ENCODE results near the gene DLG2. TPM values are rescaled to one million over a fixed set of nuclear protein-coding genes. Genes with fewer than 3 reads are reported as not detected.

The DLG2 gene
- total and polyA plus RNA-seq, 11 donors: 2.4 to 13.9 (median 7.1) TPM

DNA sequence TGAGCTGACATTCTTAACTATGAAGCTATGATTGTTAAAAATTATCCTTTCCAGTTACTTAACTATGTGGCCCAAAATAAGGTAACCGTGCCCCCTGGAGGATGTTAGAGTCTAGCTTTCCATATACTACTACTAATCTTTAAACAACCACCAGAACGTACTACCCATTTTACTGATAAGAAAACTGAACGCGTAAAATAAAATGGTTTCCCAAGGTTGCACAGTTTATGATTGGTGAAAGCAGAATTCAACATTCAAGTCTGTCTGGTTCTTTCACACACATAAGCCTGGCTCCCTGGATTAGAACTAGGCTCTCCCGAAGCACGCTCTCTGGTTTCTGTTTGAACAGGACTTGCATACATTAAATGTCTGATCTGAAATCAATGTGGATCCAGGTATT lies 1903.1 kb downstream of the DLG2 start:
- Histone ChIP-seq H3K27ac (peak overlapping the region in 3 of 12 donors; percentile 10 to 27 (median 22)), H3K36me3 (no peaks in the 10 kb centered on the region), H3K4me3 (peak overlapping the region in 9 of 12 donors; percentile 35 to 58 (median 47)), H3K9me3 (no peaks in the 10 kb centered on the region), H3K4me1 (peaks cover 0 to 18% (median 9%) of the 10 kb centered on the region in 12 donors), H3K27me3 (no peaks in the 10 kb centered on the region)
- TF ChIP-seq, protein P1, sequence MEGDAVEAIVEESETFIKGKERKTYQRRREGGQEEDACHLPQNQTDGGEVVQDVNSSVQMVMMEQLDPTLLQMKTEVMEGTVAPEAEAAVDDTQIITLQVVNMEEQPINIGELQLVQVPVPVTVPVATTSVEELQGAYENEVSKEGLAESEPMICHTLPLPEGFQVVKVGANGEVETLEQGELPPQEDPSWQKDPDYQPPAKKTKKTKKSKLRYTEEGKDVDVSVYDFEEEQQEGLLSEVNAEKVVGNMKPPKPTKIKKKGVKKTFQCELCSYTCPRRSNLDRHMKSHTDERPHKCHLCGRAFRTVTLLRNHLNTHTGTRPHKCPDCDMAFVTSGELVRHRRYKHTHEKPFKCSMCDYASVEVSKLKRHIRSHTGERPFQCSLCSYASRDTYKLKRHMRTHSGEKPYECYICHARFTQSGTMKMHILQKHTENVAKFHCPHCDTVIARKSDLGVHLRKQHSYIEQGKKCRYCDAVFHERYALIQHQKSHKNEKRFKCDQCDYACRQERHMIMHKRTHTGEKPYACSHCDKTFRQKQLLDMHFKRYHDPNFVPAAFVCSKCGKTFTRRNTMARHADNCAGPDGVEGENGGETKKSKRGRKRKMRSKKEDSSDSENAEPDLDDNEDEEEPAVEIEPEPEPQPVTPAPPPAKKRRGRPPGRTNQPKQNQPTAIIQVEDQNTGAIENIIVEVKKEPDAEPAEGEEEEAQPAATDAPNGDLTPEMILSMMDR (IDR thresholded peaks at IDR 0.05): peak in 11 of 12 donors; percentile 21 to 64 (median 54)
- TF ChIP-seq POLR2A (IDR thresholded peaks at IDR 0.05): no peak
- 13 to 30% (median 17%) methylated on average over 6 of the region's 6 CpGs for WGBS, 4 donors
- ATAC-seq: peak; percentile 32 to 87 (median 68)
- intact Hi-C loops (cut with DNase I): loop anchor here (2.0 to 10.0 kb wide), 7 partner anchors 79 to 437 kb away; partner anchors contain the start of gene CCDC90B (in 1 of the 10)
- peak in 2 of 5 donors; percentile 16 to 28 for DNase-seq

DNA sequence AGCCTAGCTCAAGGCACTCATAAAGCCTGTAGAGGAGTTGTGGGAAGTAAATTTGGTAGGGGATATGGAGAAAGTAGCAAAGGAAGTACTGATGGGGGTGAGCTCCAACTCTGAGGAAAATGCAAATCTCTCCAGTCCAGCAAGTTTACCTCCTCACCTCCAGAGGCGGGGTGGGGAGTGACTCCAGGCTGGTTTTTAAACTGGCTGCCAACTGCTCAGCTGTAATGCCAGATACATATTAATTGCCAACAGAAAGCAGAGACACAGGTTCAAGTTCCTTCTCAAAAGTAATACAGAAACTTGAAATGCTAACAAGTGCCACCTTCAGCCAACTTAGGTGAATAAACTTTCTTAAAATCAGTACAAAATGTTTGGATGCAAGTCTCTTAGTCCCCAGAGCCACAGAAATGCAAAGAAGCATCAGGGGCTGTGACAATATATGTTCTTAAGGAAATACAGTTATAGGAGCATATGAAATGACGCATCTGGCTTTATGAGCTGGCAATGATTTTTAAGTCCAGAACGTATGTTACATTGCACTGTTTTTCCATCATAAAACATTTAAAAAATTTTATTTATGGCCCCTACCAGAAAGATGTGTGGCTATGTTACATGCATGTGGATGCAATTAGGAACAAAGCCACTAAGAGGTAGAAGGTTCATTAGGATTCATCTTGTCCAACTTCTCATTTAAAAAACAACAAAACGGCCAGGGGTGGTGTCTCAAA lies 1904.6 kb downstream of the DLG2 start:
- H3K4me3 ChIP-seq: no peak overlapping the region
- TF ChIP-seq, protein P1 (IDR thresholded peaks at IDR 0.05): no peak
- no peak for TF ChIP-seq POLR2A (IDR thresholded peaks at IDR 0.05)
- H3K27me3 ChIP-seq: no peaks in the 10 kb centered on the region
- no peak overlapping the region for H3K27ac ChIP-seq
- intact Hi-C loops (cut with DNase I): loop anchor here in 9 of 10 donors (5.0 to 10.0 kb wide), 6 partner anchors 78 to 435 kb away; partner anchors contain the start of gene CCDC90B (in 1 of the 9)
- ATAC-seq (no peak), DNase-seq (no peak)
- peaks cover 0 to 18% (median 9%) of the 10 kb centered on the region in 12 donors for H3K4me1 ChIP-seq
- no peaks in the 10 kb centered on the region for H3K36me3 ChIP-seq
- 76 to 82% (median 81%) methylated on average over 4 of the region's 4 CpGs for WGBS, 4 donors
- no peaks in the 10 kb centered on the region for H3K9me3 ChIP-seq

GRCh38 chr11:83721263-83721662 lies 1905.9 kb downstream of the DLG2 start:
- ATAC-seq (no peak), DNase-seq (no peak)
- Histone ChIP-seq H3K36me3 (no peaks in the 10 kb centered on the region), H3K27ac (no peak overlapping the region), H3K27me3 (no peaks in the 10 kb centered on the region), H3K4me1 (peaks cover 0 to 18% (median 9%) of the 10 kb centered on the region in 12 donors), H3K4me3 (no peak overlapping the region), H3K9me3 (no peaks in the 10 kb centered on the region)
- 83 to 94% (median 86%) methylated on average over 2 of the region's 2 CpGs for WGBS, 4 donors
- intact Hi-C loops (cut with DNase I): loop anchor here in 9 of 10 donors (5.0 to 10.0 kb wide), 6 partner anchors 76 to 434 kb away; partner anchors contain the start of gene CCDC90B (in 1 of the 9)
- no peak for TF ChIP-seq POLR2A (IDR thresholded peaks at IDR 0.05)
- TF ChIP-seq, protein P1 (IDR thresholded peaks at IDR 0.05): no peak

GRCh38 chr11:83720675-83721074 lies 1906.5 kb downstream of the DLG2 start:
- Histone ChIP-seq H3K27me3 (no peaks in the 10 kb centered on the region), H3K9me3 (no peaks in the 10 kb centered on the region), H3K4me3 (no peak overlapping the region), H3K27ac (no peak overlapping the region), H3K36me3 (no peaks in the 10 kb centered on the region), H3K4me1 (peaks cover 0 to 14% (median 9%) of the 10 kb centered on the region in 12 donors)
- ATAC-seq (no peak), DNase-seq (no peak)
- 46 to 68% (median 56%) methylated on average over 2 of the region's 2 CpGs for WGBS, 4 donors
- intact Hi-C loops (cut with DNase I): loop anchor here in 9 of 10 donors (5.0 to 10.0 kb wide), 6 partner anchors 76 to 433 kb away; partner anchors contain the start of gene CCDC90B (in 1 of the 9)
- TF ChIP-seq, protein P1 (IDR thresholded peaks at IDR 0.05): no peak
- no peak for TF ChIP-seq POLR2A (IDR thresholded peaks at IDR 0.05)
